B cell (primary cell): ENCODE results near the gene FFAR4. TPM values are rescaled to one million over a fixed set of nuclear protein-coding genes. Genes with fewer than 3 reads are reported as not detected.

Experiments used
- ATAC-seq: fragments of 200-7000 bp; cut with Tn5 transposase; one replicate; pipeline ENCODE4 v1.10.0; 2021; ENCODE audit warnings: low read depth, mild to moderate bottlenecking, moderate number of reproducible peaks, moderate library complexity
- CTCF ChIA-PET: fragments of 350-600 bp; sonication (Branson Sonifier 250); formaldehyde crosslinking; loops from one replicate; lab custom pipeline; 2021; ENCODE audit warnings: antibody characterized with exemption, inconsistent platforms; lab: Charles Lee
- POLR2A ChIA-PET: fragments of 350-600 bp; sonication (Branson Sonifier 250); formaldehyde crosslinking; loops from one replicate; lab custom pipeline; 2021; ENCODE audit warnings: antibody characterized with exemption; lab: Charles Lee
- DNase-seq: peaks from one replicate; pipeline ENCODE4 v3.0.0; 2013
- H2AFZ ChIP-seq: 2 replicates; pipeline ENCODE4 v1.6.1; 2012; ENCODE audit warnings: mild to moderate bottlenecking, low read depth, low read length; ENCODE audit not compliant: insufficient read depth, poor library complexity, severe bottlenecking
- H3K27ac ChIP-seq, 2 donors: 1 replicate in 1 of 2; 2 replicates in 1 of 2; pipeline ENCODE4 v1.5.1; 2012 to 2013; ENCODE audit warnings: low read length in 2 of 2, mild to moderate bottlenecking in 2 of 2, moderate library complexity in 1 of 2
- H3K27me3 ChIP-seq, 4 experiments: fragments of 200-600 bp in 1 of 4; sonication (generic) in 1 of 4; replicated peaks in 1 of 4; 1 replicate in 2 of 4; 2 replicates in 2 of 4; pipeline versions ENCODE4 v1.6.1 to v1.7.0; 2013 to 2016; ENCODE audit warnings: low read length in 3 of 4, mild to moderate bottlenecking in 2 of 4, mixed read lengths in 1 of 4, moderate library complexity in 1 of 4; ENCODE audit not compliant: insufficient read depth in 4 of 4, control insufficient read depth in 3 of 4; ENCODE audit errors: control extremely low read depth in 1 of 4
- H3K36me3 ChIP-seq, 2 experiments: replicated peaks in 1 of 2; 1 replicate in 1 of 2; 2 replicates in 1 of 2; pipeline versions ENCODE4 v1.6.1 to v1.7.1; 2013; ENCODE audit warnings: low read length in 1 of 2; ENCODE audit not compliant: insufficient read depth in 2 of 2, control insufficient read depth in 1 of 2; ENCODE audit errors: control extremely low read depth in 1 of 2, extremely low read depth in 1 of 2
- H3K4me1 ChIP-seq, 2 donors: fragments of 200-600 bp in 1 of 2; sonication (generic) in 1 of 2; 1 replicate in 1 of 2; 2 replicates in 1 of 2; pipeline versions ENCODE4 v1.5.1 to v1.6.1; 2013 to 2017; ENCODE audit warnings: low read length in 2 of 2; ENCODE audit not compliant: control insufficient read depth in 2 of 2, insufficient read depth in 2 of 2
- H3K4me2 ChIP-seq: replicated peaks from 2 replicates; pipeline ENCODE3; 2012; ENCODE audit warnings: mild to moderate bottlenecking, low read depth, low read length; ENCODE audit not compliant: poor library complexity, severe bottlenecking
- H3K4me3 ChIP-seq, 5 experiments: fragments of 200-600 bp in 1 of 5; sonication (generic) in 1 of 5; 1 replicate in 3 of 5; 2 replicates in 2 of 5; pipeline versions ENCODE4 v1.5.1 to v1.7.0; 2011 to 2016; ENCODE audit warnings: low read length in 4 of 5, mild to moderate bottlenecking in 4 of 5, low read depth in 2 of 5, control low read depth in 1 of 5, moderate library complexity in 1 of 5; ENCODE audit not compliant: insufficient read depth in 1 of 5; ENCODE audit errors: control extremely low read depth in 1 of 5, extremely low read depth in 1 of 5
- H3K79me2 ChIP-seq: fragments of 200-600 bp; sonication (generic); one replicate; pipeline ENCODE4 v1.6.0; 2016; ENCODE audit warnings: low read length; ENCODE audit not compliant: control insufficient read depth, insufficient read depth
- H3K9ac ChIP-seq: fragments of 200-600 bp; sonication (generic); 2 replicates; pipeline ENCODE4 v1.6.1; 2017; ENCODE audit warnings: mild to moderate bottlenecking, low read length, moderate library complexity
- H3K9me3 ChIP-seq, 3 donors: one replicate each; pipeline versions ENCODE4 v1.6.1 to v1.7.1; 2013; ENCODE audit warnings: low read length in 2 of 3; ENCODE audit not compliant: control insufficient read depth in 2 of 3, insufficient read depth in 1 of 3; ENCODE audit errors: control extremely low read depth in 1 of 3
- H4K20me1 ChIP-seq: 2 replicates; pipeline ENCODE4 v1.6.0; 2012; ENCODE audit warnings: mild to moderate bottlenecking, low read length; ENCODE audit not compliant: insufficient read depth, control insufficient read depth, poor library complexity, severe bottlenecking
- H3K27ac Mint-ChIP-seq: one replicate; pipeline ENCODE4 v1.8.0; 2021; ENCODE audit warnings: mixed read lengths
- H3K27me3 Mint-ChIP-seq: one replicate; pipeline ENCODE4 v1.8.0; 2021; ENCODE audit warnings: mixed read lengths
- H3K4me1 Mint-ChIP-seq: one replicate; pipeline ENCODE4 v1.8.0; 2021; ENCODE audit warnings: mixed read lengths
- H3K4me3 Mint-ChIP-seq: one replicate; pipeline ENCODE4 v1.8.0; 2021; ENCODE audit warnings: mixed read lengths
- H3K9me3 Mint-ChIP-seq: one replicate; pipeline ENCODE4 v1.8.0; 2022; ENCODE audit warnings: mixed read lengths; ENCODE audit not compliant: insufficient read depth
- CTCF ChIP-seq: fragments of 200-600 bp; IDR thresholded peaks from one replicate; pipeline ENCODE4 v1.8.0; 2022; ENCODE audit warnings: antibody characterized with exemption, mild to moderate bottlenecking
- EZH2 ChIP-seq: IDR thresholded peaks from 2 replicates; pipeline ENCODE4 v1.6.1; 2012; ENCODE audit warnings: borderline replicate concordance, low read depth, mild to moderate bottlenecking, moderate library complexity, low read length; ENCODE audit not compliant: insufficient read depth, poor library complexity, severe bottlenecking
- WGBS: methylation state at CpG from one replicate; pipeline ENCODE4 v1.1.5; 2013; ENCODE audit warnings: missing lambda C conversion rate; ENCODE audit not compliant: insufficient coverage; 5-methylcytosine and 5-hydroxymethylcytosine counted together
- intact Hi-C: fragments of 100-400 bp; cut with micrococcal nuclease; formaldehyde crosslinking; loops from one replicate; pipeline ENCODE4 v1.10.0; 2022
- polyA minus RNA-seq: library from RNA; depleted of rRNA, polyadenylated mRNA; stranded (reverse); fragments of >200 nt; gene quantifications from 2 replicates; pipeline ENCODE4 v1.2.3, GENCODE V29; 2012
- polyA plus RNA-seq: library from polyadenylated mRNA; depleted of rRNA; stranded (reverse); fragments of >200 nt; gene quantifications from 2 replicates; pipeline ENCODE4 v1.2.3, GENCODE V29; 2012
- total RNA-seq, 2 donors: library from RNA; stranded (reverse); fragments of 120-200 nt in 1 of 2; gene quantifications; 1 replicate in 1 of 2; 2 replicates in 1 of 2; pipeline versions ENCODE4 v1.2.3 to v1.2.4, GENCODE V29; 2013 to 2022

The FFAR4 gene
- total RNA-seq, result not detected in 2 replicates
- total RNA-seq (2013), result not detected
- not detected in 2 replicates for polyA plus RNA-seq
- not detected in 2 replicates for polyA minus RNA-seq

DNA sequence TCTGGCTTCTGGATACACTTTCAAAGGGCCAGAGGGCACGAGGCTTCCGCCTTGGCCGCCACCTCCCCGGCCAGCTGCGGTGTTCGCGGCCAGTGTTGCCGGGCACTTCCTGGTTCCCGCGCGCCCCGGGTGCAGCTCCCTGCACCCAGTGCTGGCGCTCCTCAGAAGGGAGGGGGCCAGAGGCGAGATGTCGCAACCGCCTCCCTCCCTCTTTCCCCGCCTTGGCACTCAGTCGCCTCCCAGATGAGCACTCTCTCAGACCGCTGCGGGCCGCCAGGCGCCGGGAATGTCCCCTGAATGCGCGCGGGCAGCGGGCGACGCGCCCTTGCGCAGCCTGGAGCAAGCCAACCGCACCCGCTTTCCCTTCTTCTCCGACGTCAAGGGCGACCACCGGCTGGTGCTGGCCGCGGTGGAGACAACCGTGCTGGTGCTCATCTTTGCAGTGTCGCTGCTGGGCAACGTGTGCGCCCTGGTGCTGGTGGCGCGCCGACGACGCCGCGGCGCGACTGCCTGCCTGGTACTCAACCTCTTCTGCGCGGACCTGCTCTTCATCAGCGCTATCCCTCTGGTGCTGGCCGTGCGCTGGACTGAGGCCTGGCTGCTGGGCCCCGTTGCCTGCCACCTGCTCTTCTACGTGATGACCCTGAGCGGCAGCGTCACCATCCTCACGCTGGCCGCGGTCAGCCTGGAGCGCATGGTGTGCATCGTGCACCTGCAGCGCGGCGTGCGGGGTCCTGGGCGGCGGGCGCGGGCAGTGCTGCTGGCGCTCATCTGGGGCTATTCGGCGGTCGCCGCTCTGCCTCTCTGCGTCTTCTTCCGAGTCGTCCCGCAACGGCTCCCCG, at the start of gene FFAR4:
Gene FFAR4, plus strand, starts transcription at position 231 of the 842 bp plus-strand sequence. Its CDS starts 56 bp downstream, at position 287.
- ChIA-PET POLR2A (no interaction called here), CTCF (no interaction called here)
- intact Hi-C loops, result no loop called here
- Histone ChIP-seq H3K27ac (no peak within 1 kb of the TSS), H4K20me1 (no peaks in the 10 kb centered on the region), H3K9me3 (no peaks in the 10 kb centered on the region), H3K4me2 (no peak within 1 kb of the TSS), H3K36me3 (no peaks in the 10 kb centered on the region), H3K27me3 (peaks cover 0 to 35% (median 8%) of the 10 kb centered on the region in 4 experiments), H2AFZ (no peak within 1 kb of the TSS), H3K9ac (no peak within 1 kb of the TSS), H3K4me3 (no peak within 1 kb of the TSS), H3K79me2 (no peaks in the 10 kb centered on the region), H3K4me1 (no peaks in the 10 kb centered on the region)
- Mint-ChIP-seq H3K4me1 (no peaks in the 10 kb centered on the region), H3K9me3 (no peaks in the 10 kb centered on the region), H3K4me3 (no peak within 1 kb of the TSS), H3K27me3 (peaks cover 63% of the 10 kb centered on the region), H3K27ac (no peak within 1 kb of the TSS)
- ATAC-seq (no peak), DNase-seq (no peak)
- 8% methylated on average over 85 of the region's 85 CpGs for WGBS
- no peak for TF ChIP-seq EZH2
- no peak for TF ChIP-seq CTCF

DNA sequence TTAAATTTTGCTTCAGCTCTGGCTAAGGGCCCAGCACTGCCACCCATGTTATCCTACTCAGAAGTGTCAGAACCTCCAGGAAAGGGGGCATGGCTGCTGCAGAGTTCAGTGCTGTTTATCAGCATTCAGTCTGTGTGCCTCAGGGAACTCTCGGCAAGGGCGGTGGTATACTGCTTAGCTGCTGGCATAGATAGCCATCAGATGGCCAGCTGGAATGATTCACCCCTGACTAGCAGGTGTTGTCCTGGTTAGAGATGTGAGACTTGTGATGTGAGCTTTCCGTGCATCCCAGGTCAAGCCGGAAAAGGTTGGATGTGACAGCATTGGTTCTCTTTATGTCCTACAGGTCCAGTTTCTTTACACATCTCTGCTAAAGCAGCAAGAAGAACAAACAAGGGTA, 47.9 kb upstream of the FFAR4 start:
- no peak overlapping the region for H3K9ac ChIP-seq
- no peak overlapping the region for H3K27ac ChIP-seq
- no peaks in the 10 kb centered on the region for H3K79me2 ChIP-seq
- H3K9me3 Mint-ChIP-seq, result no peaks in the 10 kb centered on the region
- WGBS, result 96% methylated on average over 4 of the region's 4 CpGs
- H3K4me2 ChIP-seq, result no peak overlapping the region
- no peaks in the 10 kb centered on the region for H3K27me3 Mint-ChIP-seq
- peaks cover 0 to 2% of the 10 kb centered on the region in 2 experiments for H3K36me3 ChIP-seq
- CTCF ChIA-PET, result interaction anchor here (0.6 to 1.0 kb wide), 3 partner anchors 36 to 169 kb away, joined by 3 to 5 read pairs (median 4); partner anchors contain the start of gene MYOF
- no peak for DNase-seq
- H3K27me3 ChIP-seq, result no peaks in the 10 kb centered on the region
- no peak overlapping the region for H2AFZ ChIP-seq
- ATAC-seq, result no peak
- peaks cover 0 to 3% of the 10 kb centered on the region in 2 donors for H3K4me1 ChIP-seq
- peaks cover 0 to 5% (median 0%) of the 10 kb centered on the region in 3 donors for H3K9me3 ChIP-seq
- H3K4me3 Mint-ChIP-seq, result no peak overlapping the region
- no peak overlapping the region for H3K4me3 ChIP-seq
- no peak overlapping the region for H3K27ac Mint-ChIP-seq
- POLR2A ChIA-PET, result no interaction called here
- TF ChIP-seq CTCF, result no peak
- TF ChIP-seq EZH2, result no peak
- intact Hi-C loops, result no loop called here
- no peaks in the 10 kb centered on the region for H4K20me1 ChIP-seq
- H3K4me1 Mint-ChIP-seq, result peaks cover 7% of the 10 kb centered on the region
